Upper lobe of right lung (tissue), 1 donor: ENCODE data around the gene POLE. TPM values are rescaled to one million over a fixed set of nuclear protein-coding genes. Genes with fewer than 3 reads are reported as not detected.
A peak's percentile ranks its signal among the peaks of the same experiment; 100 is the strongest.

ENCODE experiments used
- ATAC-seq: fragments of 200-7000 bp; cut with Tn5 transposase; one replicate; pipeline ENCODE4 v1.9.1; 2020; ENCODE audit warnings: mild to moderate bottlenecking, moderate library complexity
- DNase-seq: peaks from one replicate; pipeline ENCODE4 v3.0.0-alpha.2; 2020
- H3K27ac ChIP-seq: fragments of 200-600 bp; one replicate; pipeline ENCODE4 v1.8.0; 2022
- H3K27me3 ChIP-seq: fragments of 200-600 bp; one replicate; pipeline ENCODE4 v1.8.0; 2022; ENCODE audit warnings: mild to moderate bottlenecking
- H3K36me3 ChIP-seq: fragments of 200-600 bp; one replicate; pipeline ENCODE4 v1.8.0; 2022
- H3K4me1 ChIP-seq: fragments of 200-600 bp; one replicate; pipeline ENCODE4 v1.8.0; 2022
- H3K4me3 ChIP-seq: fragments of 200-600 bp; one replicate; pipeline ENCODE4 v1.8.0; 2022; ENCODE audit warnings: mild to moderate bottlenecking
- H3K9me3 ChIP-seq: fragments of 200-600 bp; one replicate; pipeline ENCODE4 v1.8.0; 2022
- intact Hi-C: fragments of 100-400 bp; cut with DNase I; formaldehyde crosslinking; loops from one replicate; pipeline ENCODE4 v1.11.0; 2022
- total RNA-seq: library from RNA; stranded (reverse); fragmentation: NEBNext Ultra II Directional; extraction: Animal tissue kit (Norgen Biotek cat#: 25700); gene quantifications from one replicate; pipeline ENCODE4 v1.2.1, GENCODE V29; 2021
- TF ChIP-seq, protein P1 (sequence below): fragments of 200-600 bp; IDR thresholded peaks from one replicate; pipeline ENCODE4 v1.8.0; 2022; ENCODE audit warnings: antibody characterized with exemption
- donor health status: DM: no; HTN: yes; CAD: no; lungs with severe emphysema.

Gene POLE
- total RNA-seq, 1 donor from 2014 or later = 23.5 TPM

DNA sequence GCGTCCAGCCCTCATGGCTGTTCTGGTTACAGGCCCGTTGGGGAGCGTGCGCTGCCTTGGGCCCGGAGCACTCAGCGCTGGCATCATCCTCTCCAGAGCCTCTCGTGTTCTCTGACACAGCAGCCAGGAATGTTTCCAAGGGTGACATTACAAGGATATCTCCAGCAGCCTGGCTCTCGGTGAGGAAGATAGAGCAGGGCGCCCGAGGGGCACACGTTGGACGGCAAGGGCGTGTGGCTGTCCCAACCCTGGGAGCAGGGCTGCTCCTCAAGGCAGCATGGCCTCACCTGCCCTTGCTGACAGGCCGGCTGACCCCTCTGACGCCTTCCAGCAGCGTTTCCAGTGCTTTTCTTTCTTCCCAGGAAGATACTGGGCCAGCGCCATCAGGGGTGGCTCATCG is 91.1 kb downstream of the POLE start:
- Histone ChIP-seq H3K27me3 (no peaks in the 10 kb centered on the region), H3K9me3 (no peaks in the 10 kb centered on the region), H3K4me3 (no peak overlapping the region), H3K4me1 (peaks cover 9% of the 10 kb centered on the region), H3K36me3 (no peaks in the 10 kb centered on the region), H3K27ac (no peak overlapping the region)
- TF ChIP-seq, protein P1, sequence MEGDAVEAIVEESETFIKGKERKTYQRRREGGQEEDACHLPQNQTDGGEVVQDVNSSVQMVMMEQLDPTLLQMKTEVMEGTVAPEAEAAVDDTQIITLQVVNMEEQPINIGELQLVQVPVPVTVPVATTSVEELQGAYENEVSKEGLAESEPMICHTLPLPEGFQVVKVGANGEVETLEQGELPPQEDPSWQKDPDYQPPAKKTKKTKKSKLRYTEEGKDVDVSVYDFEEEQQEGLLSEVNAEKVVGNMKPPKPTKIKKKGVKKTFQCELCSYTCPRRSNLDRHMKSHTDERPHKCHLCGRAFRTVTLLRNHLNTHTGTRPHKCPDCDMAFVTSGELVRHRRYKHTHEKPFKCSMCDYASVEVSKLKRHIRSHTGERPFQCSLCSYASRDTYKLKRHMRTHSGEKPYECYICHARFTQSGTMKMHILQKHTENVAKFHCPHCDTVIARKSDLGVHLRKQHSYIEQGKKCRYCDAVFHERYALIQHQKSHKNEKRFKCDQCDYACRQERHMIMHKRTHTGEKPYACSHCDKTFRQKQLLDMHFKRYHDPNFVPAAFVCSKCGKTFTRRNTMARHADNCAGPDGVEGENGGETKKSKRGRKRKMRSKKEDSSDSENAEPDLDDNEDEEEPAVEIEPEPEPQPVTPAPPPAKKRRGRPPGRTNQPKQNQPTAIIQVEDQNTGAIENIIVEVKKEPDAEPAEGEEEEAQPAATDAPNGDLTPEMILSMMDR = no peak
- intact Hi-C loops = no loop called here
- DNase-seq (no peak), ATAC-seq (peak; percentile 54)

DNA sequence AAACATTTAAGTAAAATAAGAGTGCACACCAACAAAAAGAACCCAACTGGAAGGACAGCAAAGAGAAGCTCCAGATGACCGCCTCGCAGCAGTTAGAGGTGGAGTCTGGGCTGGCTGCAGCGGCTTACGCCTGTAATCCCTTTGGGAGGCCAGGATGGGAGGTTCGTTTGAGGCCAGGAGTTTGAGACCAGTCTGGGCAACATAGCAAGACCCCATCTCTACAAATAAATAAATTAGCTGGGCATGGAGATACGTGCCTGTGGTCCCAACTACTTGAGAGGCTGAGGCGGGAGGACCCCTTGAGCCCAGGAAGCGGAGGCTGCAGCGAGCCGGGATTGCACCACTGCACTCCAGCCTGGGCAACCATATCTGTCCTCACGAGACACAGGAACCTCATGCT is 92.0 kb downstream of the POLE start:
- Histone ChIP-seq H3K36me3 (no peaks in the 10 kb centered on the region), H3K4me1 (peaks cover 4% of the 10 kb centered on the region), H3K4me3 (no peak overlapping the region), H3K9me3 (no peaks in the 10 kb centered on the region), H3K27ac (no peak overlapping the region), H3K27me3 (no peaks in the 10 kb centered on the region)
- TF ChIP-seq, protein P1 = no peak
- intact Hi-C loops = no loop called here
- ATAC-seq (no peak), DNase-seq (no peak)

DNA sequence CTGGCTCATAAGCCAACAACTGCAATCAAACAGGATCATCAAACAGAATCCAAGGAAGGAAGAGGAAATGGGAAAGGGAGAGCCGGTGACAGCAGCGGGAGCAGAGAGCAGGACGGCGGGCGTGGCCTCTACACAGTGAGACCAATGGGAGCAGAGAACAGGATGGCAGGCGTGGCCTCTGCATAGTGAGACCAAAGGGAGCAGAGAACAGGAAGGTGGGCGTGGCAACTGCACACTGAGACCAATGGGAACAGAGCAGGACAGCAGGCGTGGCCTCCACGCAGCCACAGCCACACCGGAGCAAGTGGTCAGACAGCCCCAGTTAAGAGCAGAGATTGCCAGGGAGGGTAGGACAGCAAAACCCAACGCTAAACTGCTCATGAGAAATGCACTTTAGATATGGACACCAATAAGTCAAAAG is 93.2 kb downstream of the POLE start:
- H3K36me3 ChIP-seq = no peaks in the 10 kb centered on the region
- peaks cover 4% of the 10 kb centered on the region for H3K4me1 ChIP-seq
- TF ChIP-seq, protein P1 = no peak
- ATAC-seq = peak; percentile 97
- H3K4me3 ChIP-seq = no peak overlapping the region
- H3K27me3 ChIP-seq = no peaks in the 10 kb centered on the region
- intact Hi-C loops = no loop called here
- H3K9me3 ChIP-seq = no peaks in the 10 kb centered on the region
- DNase-seq = peak; percentile 92
- no peak overlapping the region for H3K27ac ChIP-seq

DNA sequence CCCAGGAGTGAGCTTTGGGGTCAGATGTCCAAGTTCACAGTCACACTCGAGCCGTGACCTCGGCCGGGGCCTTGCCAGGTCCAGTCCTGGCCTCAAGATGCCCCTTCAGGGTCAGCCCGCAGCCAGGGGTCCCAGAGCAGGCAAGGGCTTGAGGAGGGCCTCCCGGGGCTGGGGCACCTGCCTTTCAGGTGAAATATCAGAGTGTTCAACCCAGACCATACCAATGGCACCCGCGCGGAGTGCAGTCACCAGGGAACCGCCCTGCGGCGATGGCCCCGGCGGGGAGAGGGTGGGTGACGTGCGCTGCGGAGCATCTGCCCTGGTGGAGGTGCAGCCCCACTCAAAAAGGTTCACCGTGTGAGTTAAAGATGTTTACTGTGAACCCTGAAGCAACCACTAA is 93.6 kb downstream of the POLE start:
- no peaks in the 10 kb centered on the region for H3K27me3 ChIP-seq
- no peaks in the 10 kb centered on the region for H3K36me3 ChIP-seq
- H3K4me1 ChIP-seq = peaks cover 4% of the 10 kb centered on the region
- DNase-seq (no peak), ATAC-seq (no peak)
- TF ChIP-seq, protein P1 = no peak
- intact Hi-C loops = no loop called here
- no peak overlapping the region for H3K4me3 ChIP-seq
- no peak overlapping the region for H3K27ac ChIP-seq
- H3K9me3 ChIP-seq = no peaks in the 10 kb centered on the region

DNA sequence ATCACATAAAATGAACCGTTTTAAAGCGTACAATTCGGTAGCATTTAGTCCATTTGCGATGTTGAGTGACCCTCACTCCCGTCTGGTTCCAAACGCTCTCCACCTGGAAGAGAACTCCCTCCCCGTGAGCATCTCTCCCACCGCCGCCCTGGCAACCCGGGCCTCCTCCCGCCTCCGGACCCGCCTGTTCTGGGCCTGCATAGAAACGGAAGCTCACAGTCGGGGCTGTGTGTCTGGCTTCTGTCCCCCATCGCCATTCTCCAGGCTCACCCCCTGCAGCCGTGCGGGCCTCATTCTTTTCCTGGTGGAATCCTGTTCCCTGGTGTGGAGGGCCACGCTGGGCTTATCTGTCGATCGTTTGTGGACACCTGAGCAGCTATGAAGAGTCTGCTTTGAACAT is 94.1 kb downstream of the POLE start:
- H3K4me3 ChIP-seq = no peak overlapping the region
- DNase-seq = no peak
- peaks cover 4% of the 10 kb centered on the region for H3K4me1 ChIP-seq
- H3K36me3 ChIP-seq = no peaks in the 10 kb centered on the region
- no peaks in the 10 kb centered on the region for H3K9me3 ChIP-seq
- TF ChIP-seq, protein P1 = no peak
- intact Hi-C loops = no loop called here
- no peak for ATAC-seq
- H3K27me3 ChIP-seq = no peaks in the 10 kb centered on the region
- H3K27ac ChIP-seq = no peak overlapping the region

DNA sequence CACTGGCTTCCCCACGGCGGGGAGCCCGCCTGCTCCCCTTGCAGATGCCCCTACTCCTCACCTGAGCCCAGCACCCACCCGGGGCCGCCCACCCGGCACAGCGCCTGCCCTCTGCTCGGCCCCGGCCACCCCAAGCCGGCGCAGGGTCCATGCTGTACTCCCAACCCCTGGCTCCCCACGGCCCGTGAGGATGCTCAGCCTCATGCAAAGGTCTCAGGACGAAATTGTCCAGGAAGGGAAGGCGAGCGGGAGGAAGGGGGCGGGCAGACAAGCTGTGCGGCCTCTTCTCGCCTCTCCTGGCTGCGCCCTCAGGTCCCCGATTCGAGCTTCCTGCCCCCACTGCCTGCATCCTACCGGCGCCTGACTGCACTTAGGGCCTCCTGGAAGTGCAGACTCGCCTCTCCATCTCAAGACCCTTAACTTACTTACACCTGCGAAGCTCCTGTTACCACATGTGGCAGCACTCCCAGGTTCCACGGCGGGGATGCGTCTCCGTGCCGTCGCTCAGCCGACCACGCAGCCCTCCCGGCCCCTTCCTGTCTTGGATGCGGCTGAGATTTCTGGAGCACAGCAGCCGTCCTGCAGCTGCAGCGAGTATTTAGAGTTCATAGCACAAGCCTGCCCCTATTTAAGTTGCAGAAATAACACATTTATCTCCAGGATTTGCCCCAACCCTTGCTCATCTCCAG is 94.7 kb downstream of the POLE start:
- no peaks in the 10 kb centered on the region for H3K36me3 ChIP-seq
- H3K4me3 ChIP-seq = no peak overlapping the region
- no peak overlapping the region for H3K27ac ChIP-seq
- peaks cover 2% of the 10 kb centered on the region for H3K4me1 ChIP-seq
- DNase-seq (no peak), ATAC-seq (no peak)
- intact Hi-C loops = no loop called here
- TF ChIP-seq, protein P1 = no peak
- H3K9me3 ChIP-seq = no peaks in the 10 kb centered on the region
- H3K27me3 ChIP-seq = no peaks in the 10 kb centered on the region
